ENCODE results near the gene PSAPL1. TPM values are rescaled to one million over a fixed set of nuclear protein-coding genes. Genes with fewer than 3 reads are reported as not detected.

PSAPL1 gene
- total RNA-seq, 1 experiment from 2014 or later: 0.15 TPM

DNA sequence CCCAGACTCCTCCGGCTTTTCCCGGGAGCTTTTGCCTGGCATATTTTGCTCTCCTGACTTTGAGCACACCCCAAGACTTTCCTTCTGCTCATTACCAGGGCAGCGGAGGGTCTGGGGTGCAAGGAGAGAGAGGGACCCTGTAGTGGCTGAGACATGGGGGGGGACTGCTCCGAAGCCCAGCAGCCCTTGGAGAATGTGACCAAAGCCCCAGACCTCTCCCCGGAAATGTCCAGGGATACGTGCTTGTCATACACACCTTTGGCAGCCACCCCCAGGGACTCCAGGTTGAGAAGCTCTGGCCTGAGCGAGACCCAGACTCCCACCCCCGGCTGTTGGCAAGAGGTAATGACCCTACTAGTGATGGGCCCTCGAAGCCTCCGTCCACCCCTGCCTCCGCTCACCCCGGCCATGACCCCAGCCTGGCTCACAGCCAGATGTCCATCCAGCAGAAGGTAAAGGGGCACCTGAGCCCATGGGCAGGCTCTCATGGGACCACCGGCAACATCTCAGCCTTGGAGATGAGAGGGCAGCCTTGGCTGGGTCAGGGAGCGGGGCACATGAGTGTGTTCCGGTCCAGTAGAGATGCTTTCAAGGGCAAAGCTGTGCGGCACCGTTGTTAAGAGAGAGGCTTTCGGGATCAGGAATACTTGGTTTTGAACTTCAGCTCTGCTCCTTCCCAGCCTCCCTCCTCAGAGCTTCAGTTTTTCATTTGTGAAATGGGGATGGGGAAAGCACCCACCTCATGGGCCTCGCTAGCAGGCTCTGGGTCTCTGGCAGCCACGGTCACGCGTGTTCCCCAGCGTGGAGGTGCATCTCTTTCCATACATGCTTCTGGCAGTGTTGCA, 2.0 kb downstream of the PSAPL1 start:
- POLR2A ChIA-PET (ENCODE audit: unreplicated experiment): no interaction called here
- CTCF ChIA-PET: no interaction called here
- H3K36me3 ChIP-seq (ENCODE audit: low read depth): no peaks in the 10 kb centered on the region
- H3K4me1 ChIP-seq (replicated peaks; ENCODE audit: insufficient read depth): peaks cover 27% of the 10 kb centered on the region
- H3K27ac ChIP-seq: no peak overlapping the region
- peaks cover 7% of the 10 kb centered on the region; the same call in 1 of the 2 replicates for H3F3A ChIP-seq (ENCODE audit: insufficient read depth, low read depth)
- DNase-seq: no peak
- no peak overlapping the region for H2AFZ ChIP-seq
- no peaks in the 10 kb centered on the region for H3K79me2 ChIP-seq (ENCODE audit: low read depth)
- no TSS peak for BruUV-seq (replicated peaks)
- intact Hi-C loops (cut with micrococcal nuclease; ENCODE audit: unreplicated experiment): loop anchor here (5.0 kb wide), 1 partner anchor 220 kb away; no protein-coding TSS in a partner anchor
- no peaks in the 10 kb centered on the region for H3K27me3 ChIP-seq (ENCODE audit: insufficient read depth, low read depth)
- no peak overlapping the region for H3K4me3 ChIP-seq
- no peak overlapping the region for H3K4me2 ChIP-seq
- no peaks in the 10 kb centered on the region for H3K9me2 ChIP-seq (ENCODE audit: insufficient read depth)
- no peaks in the 10 kb centered on the region for H3K9me3 ChIP-seq (ENCODE audit: insufficient read depth, low read depth)
- H4K20me1 ChIP-seq (ENCODE audit: insufficient read depth): peaks cover 2% of the 10 kb centered on the region; the same call in 1 of the 2 replicates
- TF ChIP-seq EZH2 (IDR thresholded peaks at IDR 0.05; ENCODE audit: low read depth): no peak
- no peak for TF ChIP-seq CTCF (conservative IDR thresholded peaks at IDR 0.05)

DNA sequence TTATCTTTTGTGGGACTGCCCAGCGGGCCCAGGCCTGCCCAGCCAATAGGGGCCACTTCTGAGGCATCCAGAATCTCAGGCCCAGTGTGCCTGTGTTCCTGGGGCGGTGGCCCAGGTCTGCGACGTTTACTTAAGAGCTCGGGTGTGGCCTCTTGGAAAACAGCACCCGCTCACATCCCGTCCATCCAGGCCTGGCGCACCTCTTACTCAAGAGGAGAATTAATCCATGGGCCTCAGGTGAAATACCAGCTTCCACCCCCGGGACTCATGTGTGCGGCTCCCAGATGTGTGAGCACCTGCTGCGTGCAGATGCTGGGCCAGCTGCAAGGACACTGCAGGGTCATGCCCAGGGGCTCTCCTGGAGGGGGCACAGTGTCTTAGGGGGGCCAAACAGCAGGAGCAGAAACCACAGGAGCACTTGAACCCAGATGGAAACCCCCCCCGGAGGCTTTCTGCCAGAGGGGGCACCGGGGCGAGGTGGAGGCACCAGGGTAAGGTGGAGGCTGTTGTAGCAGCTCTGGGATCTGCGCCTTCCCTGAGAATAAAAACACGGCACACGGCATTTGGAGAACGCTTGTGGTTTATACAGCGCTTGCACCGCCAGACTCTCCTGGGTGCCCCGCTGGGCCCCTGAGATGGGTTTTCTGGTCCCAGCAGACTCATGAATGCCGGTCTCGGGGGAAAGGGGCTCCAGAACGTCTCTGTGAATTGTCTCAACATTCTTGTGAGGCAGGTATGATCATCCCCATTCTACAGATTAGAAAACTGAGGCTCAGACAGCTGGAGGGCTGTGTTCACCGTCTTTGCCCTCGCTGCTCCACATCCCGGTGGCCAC, 2.8 kb downstream of the PSAPL1 start:
- H3K4me2 ChIP-seq: no peak overlapping the region
- H3K27me3 ChIP-seq (ENCODE audit: insufficient read depth, low read depth): no peaks in the 10 kb centered on the region
- peaks cover 27% of the 10 kb centered on the region for H3K4me1 ChIP-seq (replicated peaks; ENCODE audit: insufficient read depth)
- TF ChIP-seq CTCF (conservative IDR thresholded peaks at IDR 0.05): no peak
- TF ChIP-seq EZH2 (IDR thresholded peaks at IDR 0.05; ENCODE audit: low read depth): no peak
- peaks cover 7% of the 10 kb centered on the region; the same call in 1 of the 2 replicates for H3F3A ChIP-seq (ENCODE audit: insufficient read depth, low read depth)
- H3K9me3 ChIP-seq (ENCODE audit: insufficient read depth, low read depth): no peaks in the 10 kb centered on the region
- CTCF ChIA-PET: no interaction called here
- H3K27ac ChIP-seq: no peak overlapping the region
- BruUV-seq (replicated peaks): no TSS peak
- H3K9me2 ChIP-seq (ENCODE audit: insufficient read depth): no peaks in the 10 kb centered on the region
- no peaks in the 10 kb centered on the region for H3K36me3 ChIP-seq (ENCODE audit: low read depth)
- H3K79me2 ChIP-seq (ENCODE audit: low read depth): no peaks in the 10 kb centered on the region
- intact Hi-C loops (cut with micrococcal nuclease; ENCODE audit: unreplicated experiment): loop anchor here (2.0 to 5.0 kb wide), 2 partner anchors 220 to 235 kb away; no protein-coding TSS in a partner anchor
- H3K4me3 ChIP-seq: no peak overlapping the region
- no peak overlapping the region for H2AFZ ChIP-seq
- H4K20me1 ChIP-seq (ENCODE audit: insufficient read depth): peaks cover 2% of the 10 kb centered on the region; the same call in 1 of the 2 replicates
- POLR2A ChIA-PET (ENCODE audit: unreplicated experiment): interaction anchor here (0.6 kb wide), 1 partner anchor 97 kb away, joined by 10 read pairs; no protein-coding TSS in a partner anchor
- peak; percentile 42 to 51 for DNase-seq

GRCh38 chr4:7430965-7431695, 3.6 kb downstream of the PSAPL1 start:
- POLR2A ChIA-PET (ENCODE audit: unreplicated experiment): no interaction called here
- intact Hi-C loops (cut with micrococcal nuclease; ENCODE audit: unreplicated experiment): loop anchor here (2.0 to 5.0 kb wide), 2 partner anchors 221 to 234 kb away; no protein-coding TSS in a partner anchor
- DNase-seq: no peak
- Histone ChIP-seq H3K36me3 (ENCODE audit: low read depth) (no peaks in the 10 kb centered on the region), H3K4me2 (no peak overlapping the region), H3K79me2 (ENCODE audit: low read depth) (no peaks in the 10 kb centered on the region), H3K4me3 (no peak overlapping the region), H3K27me3 (ENCODE audit: insufficient read depth, low read depth) (no peaks in the 10 kb centered on the region), H3K9me3 (ENCODE audit: insufficient read depth, low read depth) (no peaks in the 10 kb centered on the region), H3K27ac (no peak overlapping the region), H3F3A (ENCODE audit: insufficient read depth, low read depth) (peaks cover 7% of the 10 kb centered on the region; the same call in 1 of the 2 replicates), H4K20me1 (ENCODE audit: insufficient read depth) (peaks cover 2% of the 10 kb centered on the region; the same call in 1 of the 2 replicates), H3K9me2 (ENCODE audit: insufficient read depth) (no peaks in the 10 kb centered on the region), H3K4me1 (replicated peaks; ENCODE audit: insufficient read depth) (peaks cover 27% of the 10 kb centered on the region), H2AFZ (no peak overlapping the region)
- BruUV-seq (replicated peaks): no TSS peak
- no peak for TF ChIP-seq EZH2 (IDR thresholded peaks at IDR 0.05; ENCODE audit: low read depth)
- CTCF ChIA-PET: no interaction called here

Measured in PC-9 (cell line).